IMR-90 (cell line): ENCODE measurements around the gene GPX4. TPM values are rescaled to one million over a fixed set of nuclear protein-coding genes. Genes with fewer than 3 reads are reported as not detected.
A peak's percentile ranks its signal among the peaks of the same experiment; 100 is the strongest.

Experiments
- ATAC-seq: fragments of 200-7000 bp; cut with Tn5 transposase; 2 replicates; pipeline ENCODE4 v1.9.1; 2020; ENCODE audit warnings: low read depth, mild to moderate bottlenecking, moderate library complexity
- BruUV-seq: library from RNA; stranded (reverse); fragments of 400-500 nt; replicated peaks from 2 replicates; lab custom pipeline; 2021; lab: Mats Ljungman, UMichigan
- CTCF ChIA-PET: fragments of 300-600 bp; formaldehyde crosslinking; extraction: SDS; loops from one replicate; lab custom pipeline; 2021; ENCODE audit warnings: antibody characterized with exemption; lab: Yijun Ruan, JAX
- POLR2A ChIA-PET: fragments of 300-600 bp; sonication (Branson Sonifier 250); formaldehyde crosslinking; loops from one replicate; lab custom pipeline; 2022; ENCODE audit warnings: antibody characterized with exemption; ENCODE audit not compliant: unreplicated experiment; lab: Charles Lee
- DNase-seq: peaks from one replicate; pipeline ENCODE4 v3.0.0; 2013
- H2AFZ ChIP-seq: replicated peaks from 2 replicates; pipeline ENCODE3; 2013; ENCODE audit warnings: low read length, mild to moderate bottlenecking; ENCODE audit not compliant: poor library complexity
- H2AK5ac ChIP-seq: 2 replicates; pipeline ENCODE4 v1.6.1; 2013; ENCODE audit warnings: low read depth, low read length, inconsistent platforms
- H2AK9ac ChIP-seq: replicated peaks from 2 replicates; pipeline ENCODE3; 2013; ENCODE audit warnings: mild to moderate bottlenecking, low read depth, low read length, moderate library complexity; ENCODE audit not compliant: poor library complexity
- H2BK120ac ChIP-seq: 2 replicates; pipeline ENCODE4 v1.6.1; 2013; ENCODE audit warnings: low read depth, low read length, inconsistent platforms
- H2BK15ac ChIP-seq: 3 replicates; pipeline ENCODE4 v1.6.1; 2013; ENCODE audit warnings: low read depth, low read length, inconsistent platforms
- H2BK20ac ChIP-seq: 2 replicates; pipeline ENCODE4 v1.6.1; 2013; ENCODE audit warnings: low read depth, mild to moderate bottlenecking, inconsistent platforms, low read length, moderate library complexity
- H2BK5ac ChIP-seq: 2 replicates; pipeline ENCODE4 v1.6.1; 2013; ENCODE audit warnings: mild to moderate bottlenecking, low read depth, low read length, inconsistent platforms; ENCODE audit not compliant: poor library complexity, severe bottlenecking
- H3K14ac ChIP-seq: replicated peaks from 2 replicates; pipeline ENCODE4 v1.6.1; 2013; ENCODE audit warnings: low read depth, low read length, inconsistent platforms
- H3K18ac ChIP-seq: 2 replicates; pipeline ENCODE4 v1.6.1; 2013; ENCODE audit warnings: low read depth, low read length, control low read depth
- H3K23ac ChIP-seq: 2 replicates; pipeline ENCODE4 v1.6.1; 2013; ENCODE audit warnings: low read depth, low read length, inconsistent platforms
- H3K27ac ChIP-seq: 2 replicates; pipeline ENCODE4 v1.5.1; 2013; ENCODE audit warnings: mild to moderate bottlenecking, control low read depth, low read length; ENCODE audit not compliant: insufficient read depth
- H3K27me3 ChIP-seq: 2 replicates; pipeline ENCODE4 v1.6.1; 2013; ENCODE audit warnings: low read length; ENCODE audit not compliant: control insufficient read depth, insufficient read depth
- H3K36me3 ChIP-seq: 2 replicates; pipeline ENCODE4 v1.6.1; 2013; ENCODE audit warnings: low read length, mixed read lengths; ENCODE audit not compliant: control insufficient read depth, insufficient read depth
- H3K4ac ChIP-seq: 2 replicates; pipeline ENCODE4 v1.6.1; 2013; ENCODE audit warnings: low read depth, low read length, inconsistent platforms
- H3K4me1 ChIP-seq: 2 replicates; pipeline ENCODE4 v1.6.1; 2013; ENCODE audit warnings: low read length, mixed read lengths; ENCODE audit not compliant: control insufficient read depth, insufficient read depth
- H3K4me2 ChIP-seq: 2 replicates; pipeline ENCODE4 v1.6.1; 2013; ENCODE audit warnings: low read depth, mild to moderate bottlenecking, control low read depth, low read length, moderate library complexity
- H3K4me3 ChIP-seq: 2 replicates; pipeline ENCODE4 v1.5.1; 2013; ENCODE audit warnings: low read depth, mild to moderate bottlenecking, control low read depth, low read length, moderate library complexity; ENCODE audit not compliant: insufficient read depth
- H3K56ac ChIP-seq: 2 replicates; pipeline ENCODE4 v1.6.1; 2013; ENCODE audit warnings: low read length, inconsistent platforms; ENCODE audit not compliant: insufficient read depth; ENCODE audit errors: extremely low read depth
- H3K79me1 ChIP-seq, 2 experiments: 2 replicates each; pipeline ENCODE4 v1.6.1; 2013; ENCODE audit warnings: low read length in 2 of 2, inconsistent platforms in 1 of 2, low read depth in 1 of 2
- H3K9ac ChIP-seq: 2 replicates; pipeline ENCODE4 v1.6.1; 2013; ENCODE audit warnings: low read depth, low read length, control low read depth
- H3K9me1 ChIP-seq: 2 replicates; pipeline ENCODE4 v1.6.1; 2013; ENCODE audit warnings: low read length, inconsistent platforms; ENCODE audit not compliant: insufficient read depth
- H3K9me3 ChIP-seq: 2 replicates; pipeline ENCODE4 v1.6.1; 2013; ENCODE audit warnings: low read length; ENCODE audit not compliant: control insufficient read depth, insufficient read depth
- H4K20me1 ChIP-seq: 2 replicates; pipeline ENCODE4 v1.6.1; 2013; ENCODE audit warnings: low read length, inconsistent platforms; ENCODE audit not compliant: insufficient read depth
- H4K5ac ChIP-seq: 2 replicates; pipeline ENCODE4 v1.6.1; 2013; ENCODE audit warnings: mild to moderate bottlenecking, low read depth, low read length, control low read depth
- H4K8ac ChIP-seq, 2 experiments: 2 replicates each; pipeline ENCODE4 v1.6.1; 2013; ENCODE audit warnings: low read depth in 2 of 2, low read length in 2 of 2, control low read depth in 1 of 2, inconsistent platforms in 1 of 2
- H4K91ac ChIP-seq: 2 replicates; pipeline ENCODE4 v1.6.1; 2013; ENCODE audit warnings: low read depth, low read length, inconsistent platforms; ENCODE audit not compliant: insufficient read depth
- BHLHE40 ChIP-seq: fragments of 150-350 bp; IDR thresholded peaks from 2 replicates; pipeline ENCODE4 v1.6.1; 2016; ENCODE audit warnings: mild to moderate bottlenecking, low read depth, low read length
- CEBPB ChIP-seq: IDR thresholded peaks from 2 replicates; pipeline ENCODE4 v1.6.1; 2012; ENCODE audit warnings: low read depth, low read length, improper control_type of control experiment
- CHD1 ChIP-seq: IDR thresholded peaks from 2 replicates; pipeline ENCODE4 v1.6.1; 2012; ENCODE audit warnings: low read depth, low read length, improper control_type of control experiment
- ELK1 ChIP-seq: fragments of 150-350 bp; IDR thresholded peaks from 2 replicates; pipeline ENCODE4 v1.6.1; 2016; ENCODE audit warnings: low read depth, mild to moderate bottlenecking, low read length, moderate library complexity, borderline replicate concordance
- MXI1 ChIP-seq: IDR thresholded peaks from 2 replicates; pipeline ENCODE4 v1.6.1; 2012; ENCODE audit warnings: low read depth, mild to moderate bottlenecking, low read length, moderate library complexity, borderline replicate concordance
- NFE2L2 ChIP-seq: fragments of 150-350 bp; IDR thresholded peaks from 2 replicates; pipeline ENCODE4 v1.6.1; 2016; ENCODE audit warnings: low read depth, mild to moderate bottlenecking, low read length
- POLR2A ChIP-seq: IDR thresholded peaks from 2 replicates; pipeline ENCODE4 v1.6.1; 2012; ENCODE audit warnings: mild to moderate bottlenecking, low read depth, low read length
- RAD21 ChIP-seq: IDR thresholded peaks from 2 replicates; pipeline ENCODE4 v1.6.1; 2012; ENCODE audit warnings: low read length, improper control_type of control experiment
- RFX5 ChIP-seq: IDR thresholded peaks from 2 replicates; pipeline ENCODE4 v1.8.0; 2012; ENCODE audit warnings: low read depth, mild to moderate bottlenecking, low read length, moderate library complexity
- SMC3 ChIP-seq: fragments of 150-350 bp; IDR thresholded peaks from 2 replicates; pipeline ENCODE4 v1.6.1; 2016; ENCODE audit warnings: low read depth, mild to moderate bottlenecking, antibody characterized with exemption, low read length, moderate library complexity
- USF2 ChIP-seq: fragments of 150-350 bp; IDR thresholded peaks from 2 replicates; pipeline ENCODE4 v1.6.1; 2017; ENCODE audit warnings: mild to moderate bottlenecking, antibody characterized with exemption, low read length, low read depth
- WGBS, 2 experiments: methylation state at CpG; one replicate each; pipeline versions ENCODE4 v1.1.5 to v1.1.7; 2013; ENCODE audit warnings: missing lambda C conversion rate in 2 of 2; ENCODE audit not compliant: insufficient read length in 1 of 2; ENCODE audit errors: extremely low coverage in 2 of 2; 5-methylcytosine and 5-hydroxymethylcytosine counted together
- dilution Hi-C: fragments of 300-500 bp; cut with HindIII; formaldehyde crosslinking; loops from one replicate; pipeline ENCODE4 v1.14.3; 2018; ENCODE audit warnings: low sequenced_read_pairs; ENCODE audit not compliant: unreplicated experiment
- in situ Hi-C: fragments of 300-500 bp; cut with MboI; formaldehyde crosslinking; loops from 3 replicates; pipeline ENCODE4 v1.14.3; 2019; ENCODE audit warnings: low sequenced_read_pairs, inconsistent platforms, mixed read lengths
- intact Hi-C: fragments of 100-400 bp; cut with micrococcal nuclease; formaldehyde crosslinking; loops from 2 replicates; pipeline ENCODE4 v1.10.0; 2022
- polyA plus RNA-seq, 3 experiments: library from polyadenylated mRNA; depleted of rRNA; stranded (reverse); fragments of >200 nt; gene quantifications; 2 replicates each; pipeline ENCODE4 v1.2.3, GENCODE V29; 2012; ENCODE audit warnings: low replicate concordance in 1 of 3
- total RNA-seq: library from RNA; depleted of rRNA; stranded (reverse); fragments of >200 nt; gene quantifications from 2 replicates; pipeline ENCODE4 v1.2.3, GENCODE V29; 2012

GPX4 gene
- total and polyA plus RNA-seq, 2 of the 4 experiments (the other 2 are of a cell fraction) = 357 to 1,083 TPM

GRCh38 chr19:1057176-1057855 is 46.5 kb upstream of the GPX4 start:
- no peak for TF ChIP-seq MXI1
- TF ChIP-seq NFE2L2 = no peak
- TF ChIP-seq CEBPB = no peak
- no peak for TF ChIP-seq BHLHE40
- TF ChIP-seq ELK1 = no peak
- no peak for TF ChIP-seq USF2
- no peak for TF ChIP-seq POLR2A
- TF ChIP-seq RAD21 = no peak
- no peak for TF ChIP-seq RFX5
- no peak for TF ChIP-seq SMC3
- no peak for TF ChIP-seq CHD1
- in situ Hi-C loops = no loop called here
- H3K9me1 ChIP-seq = no peaks in the 10 kb centered on the region
- no TSS peak for BruUV-seq
- H3K4ac ChIP-seq = no peak overlapping the region
- no peak overlapping the region for H3K27ac ChIP-seq
- no peak overlapping the region for H4K5ac ChIP-seq
- no peaks in the 10 kb centered on the region for H3K4me1 ChIP-seq
- H2BK5ac ChIP-seq = no peak overlapping the region
- H4K91ac ChIP-seq = no peak overlapping the region
- H2BK20ac ChIP-seq = no peak overlapping the region
- no peak overlapping the region for H2AK5ac ChIP-seq
- intact Hi-C loops = no loop called here
- ChIA-PET CTCF (no interaction called here), POLR2A (no interaction called here)
- H3K36me3 ChIP-seq = peaks cover 1% of the 10 kb centered on the region; the same call in 1 of the 2 replicates
- no peak overlapping the region for H3K14ac ChIP-seq
- H2AK9ac ChIP-seq = no peak overlapping the region
- ATAC-seq (no peak), DNase-seq (peak; percentile 67)
- H2BK15ac ChIP-seq = no peak overlapping the region
- H3K4me2 ChIP-seq = no peak overlapping the region
- 56% methylated on average over 1 of the region's 3 CpGs; no CpG with 5 or more reads in 1 of the 2 experiments for WGBS, 2 experiments
- peaks cover 36% of the 10 kb centered on the region for H3K9me3 ChIP-seq
- no peak overlapping the region for H3K9ac ChIP-seq
- H4K8ac ChIP-seq = no peak overlapping the region
- H2AFZ ChIP-seq = no peak overlapping the region
- no peak overlapping the region for H3K4me3 ChIP-seq
- no peak overlapping the region for H3K56ac ChIP-seq
- no peaks in the 10 kb centered on the region for H3K79me1 ChIP-seq
- dilution Hi-C loops = no loop called here
- no peak overlapping the region for H3K23ac ChIP-seq
- H3K27me3 ChIP-seq = no peaks in the 10 kb centered on the region
- no peak overlapping the region for H3K18ac ChIP-seq
- H2BK120ac ChIP-seq = no peak overlapping the region
- H4K20me1 ChIP-seq = no peaks in the 10 kb centered on the region
